Stimulated activated CD4-positive, alpha-beta T cell treated with anti-CD3 and anti-CD28 coated beads, Interleukin-4, amount 100 ng/mL, for 48 hours (primary cell): ENCODE data around the gene DNASE2B.
"Not testable (repeated sequence)": the region's sequence is repeated elsewhere in the genome, so short reads cannot be mapped to it uniquely, and the experiment has no call there.

Experiments used
- DNase-seq, 2 donors: peaks; one replicate each; pipeline ENCODE4 v3.0.0-alpha.2; 2020; ENCODE audit warnings: low read depth in 2 of 2

Gene DNASE2B

GRCh38 chr1:84412316-84412942 is 14.1 kb downstream of the DNASE2B start:
- DNase-seq: no peak

- no peak for DNase-seq
Observed at GRCh38 chr1:84415396-84415795, 17.1 kb downstream of the DNASE2B start.

GRCh38 chr1:84422909-84423308 is 24.6 kb downstream of the DNASE2B start:
- DNase-seq: no peak

- no peak for DNase-seq
Observed at GRCh38 chr1:84424513-84425149, 26.3 kb downstream of the DNASE2B start.

GRCh38 chr1:84425150-84425896 is 27.0 kb downstream of the DNASE2B start:
- DNase-seq: no peak

GRCh38 chr1:84426376-84426775 is 28.1 kb downstream of the DNASE2B start:
- DNase-seq: no peak

- DNase-seq: no peak
Observed at GRCh38 chr1:84427250-84428188, 29.2 kb downstream of the DNASE2B start.

- no peak for DNase-seq
Observed at GRCh38 chr1:84428235-84428634, 30.0 kb downstream of the DNASE2B start.

- no peak for DNase-seq
Observed at GRCh38 chr1:84429231-84429630, 30.9 kb downstream of the DNASE2B start.

- no peak for DNase-seq
Observed at GRCh38 chr1:84430546-84430945, 32.3 kb downstream of the DNASE2B start.

GRCh38 chr1:84433258-84434080 is 35.2 kb downstream of the DNASE2B start:
- DNase-seq: peak in 1 of 2 donors; percentile 19

- DNase-seq: no peak
Observed at GRCh38 chr1:84434081-84434769, 35.9 kb downstream of the DNASE2B start.

- DNase-seq: no peak
Observed at GRCh38 chr1:84434801-84435549, 36.7 kb downstream of the DNASE2B start.

- no peak for DNase-seq
Observed at GRCh38 chr1:84436876-84437655, 38.8 kb downstream of the DNASE2B start.

GRCh38 chr1:84442256-84442655 is 44.0 kb downstream of the DNASE2B start:
- DNase-seq: no peak

- not testable (repeated sequence) for DNase-seq
Observed at GRCh38 chr1:84442747-84443646, 44.7 kb downstream of the DNASE2B start.

- DNase-seq: not testable (repeated sequence)
Observed at GRCh38 chr1:84448704-84449103, 50.4 kb downstream of the DNASE2B start.

- no peak for DNase-seq
Observed at GRCh38 chr1:84450910-84451309, 52.6 kb downstream of the DNASE2B start.
